HepG2 (cell line): Measurements from ENCODE around the gene ABHD15. TPM values are rescaled to one million over a fixed set of nuclear protein-coding genes. Genes with fewer than 3 reads are reported as not detected.

ENCODE experiments used
- EHMT2 ChIP-seq: fragments of 200-600 bp; sonication (generic); IDR thresholded peaks from 2 replicates; pipeline ENCODE4 v1.7.0; 2017; ENCODE audit warnings: antibody characterized with exemption, low read depth, low read length, borderline replicate concordance
- JUND ChIP-seq: sonication (generic); formaldehyde crosslinking; IDR thresholded peaks from 2 replicates; pipeline ENCODE4 v1.8.0; 2022; ENCODE audit warnings: mild to moderate bottlenecking, missing genetic modification reagents
- KLF11 ChIP-seq: IDR thresholded peaks from 2 replicates; pipeline ENCODE4 v1.6.1; 2016; ENCODE audit warnings: missing compliant biosample characterization
- KLF12 ChIP-seq: sonication (generic); formaldehyde crosslinking; IDR thresholded peaks from 2 replicates; pipeline ENCODE4 v1.4.0; 2020; ENCODE audit warnings: missing genetic modification reagents, borderline replicate concordance
- NCOA2 ChIP-seq: sonication (generic); formaldehyde crosslinking; IDR thresholded peaks from 2 replicates; pipeline ENCODE4 v1.8.0; 2022; ENCODE audit warnings: inconsistent platforms
- RARA ChIP-seq: IDR thresholded peaks from 2 replicates; pipeline ENCODE4 v1.6.1; 2016; ENCODE audit warnings: missing genetic modification reagents, missing compliant biosample characterization
- SIX1 ChIP-seq: sonication (generic); formaldehyde crosslinking; IDR thresholded peaks from 2 replicates; pipeline ENCODE4 v1.4.0; 2020; ENCODE audit warnings: missing genetic modification reagents, borderline replicate concordance
- TBX2 ChIP-seq: sonication (generic); formaldehyde crosslinking; IDR thresholded peaks from 2 replicates; pipeline ENCODE4 v1.5.0; 2020; ENCODE audit warnings: missing genetic modification reagents, mild to moderate bottlenecking, borderline replicate concordance
- ZFP41 ChIP-seq: sonication (generic); formaldehyde crosslinking; IDR thresholded peaks from 2 replicates; pipeline ENCODE4 v1.4.0; 2020; ENCODE audit warnings: mild to moderate bottlenecking, missing genetic modification reagents, borderline replicate concordance
- ZKSCAN1 ChIP-seq: fragments of 150-350 bp; IDR thresholded peaks from 2 replicates; pipeline ENCODE4 v1.6.1; 2014; ENCODE audit warnings: low read length
- ZNF780A ChIP-seq: sonication (generic); formaldehyde crosslinking; IDR thresholded peaks from 2 replicates; pipeline ENCODE4 v1.8.0; 2022; ENCODE audit warnings: mild to moderate bottlenecking, missing genetic modification reagents, moderate library complexity
- ZSCAN21 ChIP-seq: sonication (generic); formaldehyde crosslinking; IDR thresholded peaks from 2 replicates; pipeline ENCODE4 v1.8.0; 2022; ENCODE audit warnings: mild to moderate bottlenecking, missing genetic modification reagents, moderate library complexity, borderline replicate concordance
- polyA plus RNA-seq, 8 experiments: library from polyadenylated mRNA; depleted of rRNA in 3 of 8; stranded (reverse) in 7 of 8; unstranded in 1 of 8; fragments of >200 nt; fragmentation: Illumina TruSeq in 4 of 8; extraction: Trizol in 4 of 8; gene quantifications; 2 replicates each; pipeline versions ENCODE4 v1.2.1 to v1.2.3, GENCODE V29; 2011 to 2016; ENCODE audit warnings: low read depth in 4 of 8, missing spikeins in 1 of 8, mixed read lengths in 1 of 8; ENCODE audit not compliant: insufficient read depth in 1 of 8
- total RNA-seq, 5 experiments: library from RNA; depleted of rRNA; stranded (reverse); fragments of >200 nt; fragmentation: Illumina TruSeq; extraction: Trizol; gene quantifications; 2 replicates each; pipeline ENCODE4 v1.2.3, GENCODE V29; 2016; ENCODE audit warnings: low read depth in 1 of 5
- TF ChIP-seq, protein P1 (sequence below): fragments of 450-650 bp; IDR thresholded peaks from 2 replicates; pipeline ENCODE4 v1.6.1; 2016
- TF ChIP-seq, protein P2 (sequence below): sonication (generic); formaldehyde crosslinking; IDR thresholded peaks from 2 replicates; pipeline ENCODE4 v1.5.0; 2020; ENCODE audit warnings: missing genetic modification reagents, mild to moderate bottlenecking, borderline replicate concordance
- TF ChIP-seq, protein P3 (sequence below): sonication (generic); formaldehyde crosslinking; IDR thresholded peaks from 2 replicates; pipeline ENCODE4 v1.9.0; 2022; ENCODE audit warnings: missing genetic modification reagents, mild to moderate bottlenecking, borderline replicate concordance
- TF ChIP-seq, protein P4 (sequence below): sonication (generic); formaldehyde crosslinking; IDR thresholded peaks from 2 replicates; pipeline ENCODE4 v1.4.0; 2020; ENCODE audit warnings: missing genetic modification reagents, borderline replicate concordance
- TF ChIP-seq, protein P5 (sequence below): sonication (generic); formaldehyde crosslinking; IDR thresholded peaks from 2 replicates; pipeline ENCODE4 v1.4.0; 2020; ENCODE audit warnings: mild to moderate bottlenecking, missing genetic modification reagents

The ABHD15 gene
- total and polyA plus RNA-seq, 2 of the 13 experiments (the other 11 are each of a cell fraction or from before 2014, with no cell fraction given), result 2.4 to 7.7 TPM

DNA sequence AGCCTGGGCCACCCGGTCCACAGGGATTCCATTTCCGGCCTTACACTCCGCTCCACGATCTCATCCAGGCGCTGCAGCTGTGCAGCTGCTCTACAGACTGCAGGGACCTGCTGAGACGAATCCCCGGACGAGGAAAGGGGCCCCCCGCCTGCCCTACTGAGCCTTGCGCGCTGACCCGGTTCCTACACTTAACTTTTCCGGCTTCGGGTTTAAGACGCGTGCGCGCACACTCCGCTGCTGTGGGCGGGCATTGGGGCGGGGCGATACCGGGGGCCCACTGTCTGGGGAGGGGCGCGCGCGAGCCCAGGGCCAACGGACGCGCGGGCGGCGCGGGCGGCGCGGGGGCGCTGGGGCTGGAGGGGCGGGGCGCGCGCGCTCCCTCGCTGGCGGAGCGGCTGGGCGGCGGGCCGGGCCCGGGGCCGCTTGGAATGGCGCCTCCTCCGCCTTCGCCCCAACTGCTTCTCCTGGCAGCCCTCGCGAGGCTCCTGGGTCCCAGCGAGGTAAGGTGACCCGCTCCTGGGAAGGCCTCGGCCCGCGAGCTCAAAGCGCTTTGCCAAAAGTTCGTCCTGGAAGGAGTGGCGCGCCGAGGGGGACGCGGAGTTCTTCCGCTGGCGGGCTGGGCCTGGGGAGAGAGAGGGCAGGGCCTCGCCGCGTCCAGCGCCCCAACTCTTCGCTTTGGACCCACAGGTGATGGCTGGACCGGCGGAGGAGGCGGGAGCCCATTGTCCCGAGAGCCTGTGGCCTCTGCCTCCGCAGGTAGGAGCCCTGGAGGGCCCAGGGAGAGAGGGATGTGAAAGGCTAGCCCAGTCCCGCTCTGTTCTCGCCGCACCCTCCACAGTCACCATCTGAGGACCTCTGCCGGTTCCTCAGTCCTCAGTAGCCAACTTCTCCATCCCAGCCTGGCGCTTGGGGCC is 1.8 kb upstream of the ABHD15 start, which contains the start of gene TP53I13 (continued):
- TF ChIP-seq, protein P1, sequence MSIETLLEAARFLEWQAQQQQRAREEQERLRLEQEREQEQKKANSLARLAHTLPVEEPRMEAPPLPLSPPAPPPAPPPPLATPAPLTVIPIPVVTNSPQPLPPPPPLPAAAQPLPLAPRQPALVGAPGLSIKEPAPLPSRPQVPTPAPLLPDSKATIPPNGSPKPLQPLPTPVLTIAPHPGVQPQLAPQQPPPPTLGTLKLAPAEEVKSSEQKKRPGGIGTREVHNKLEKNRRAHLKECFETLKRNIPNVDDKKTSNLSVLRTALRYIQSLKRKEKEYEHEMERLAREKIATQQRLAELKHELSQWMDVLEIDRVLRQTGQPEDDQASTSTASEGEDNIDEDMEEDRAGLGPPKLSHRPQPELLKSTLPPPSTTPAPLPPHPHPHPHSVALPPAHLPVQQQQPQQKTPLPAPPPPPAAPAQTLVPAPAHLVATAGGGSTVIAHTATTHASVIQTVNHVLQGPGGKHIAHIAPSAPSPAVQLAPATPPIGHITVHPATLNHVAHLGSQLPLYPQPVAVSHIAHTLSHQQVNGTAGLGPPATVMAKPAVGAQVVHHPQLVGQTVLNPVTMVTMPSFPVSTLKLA, result no peak
- TF ChIP-seq ZNF780A (CRISPR knock-in tag) (no peak; the same call in 1 of the 2 replicates), JUND (CRISPR knock-in tag) (no peak), TBX2 (CRISPR knock-in tag) (peak; percentile 35; the same call in 1 of the 2 replicates), KLF11 (CRISPR knock-in tag) (0 out of 2 replicates have a peak, but pooled peaks have one; percentile 46), ZFP41 (CRISPR knock-in tag) (no peak), EHMT2 (no peak), SIX1 (no peak), ZKSCAN1 (no peak), ZSCAN21 (CRISPR knock-in tag) (peak; percentile 72; the same call in 1 of the 2 replicates), NCOA2 (CRISPR knock-in tag) (no peak), RARA (CRISPR knock-in tag) (no peak), KLF12 (CRISPR knock-in tag) (peak; percentile 74; the same call in 1 of the 2 replicates)
- TF ChIP-seq, protein P2, sequence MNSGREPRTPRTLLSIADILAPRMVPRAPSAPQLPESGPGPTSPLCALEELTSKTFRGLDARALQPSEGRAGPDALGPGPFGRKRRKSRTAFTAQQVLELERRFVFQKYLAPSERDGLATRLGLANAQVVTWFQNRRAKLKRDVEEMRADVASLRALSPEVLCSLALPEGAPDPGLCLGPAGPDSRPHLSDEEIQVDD, result 0 out of 2 replicates have a peak, but pooled peaks have one; percentile 19
- TF ChIP-seq, protein P3, sequence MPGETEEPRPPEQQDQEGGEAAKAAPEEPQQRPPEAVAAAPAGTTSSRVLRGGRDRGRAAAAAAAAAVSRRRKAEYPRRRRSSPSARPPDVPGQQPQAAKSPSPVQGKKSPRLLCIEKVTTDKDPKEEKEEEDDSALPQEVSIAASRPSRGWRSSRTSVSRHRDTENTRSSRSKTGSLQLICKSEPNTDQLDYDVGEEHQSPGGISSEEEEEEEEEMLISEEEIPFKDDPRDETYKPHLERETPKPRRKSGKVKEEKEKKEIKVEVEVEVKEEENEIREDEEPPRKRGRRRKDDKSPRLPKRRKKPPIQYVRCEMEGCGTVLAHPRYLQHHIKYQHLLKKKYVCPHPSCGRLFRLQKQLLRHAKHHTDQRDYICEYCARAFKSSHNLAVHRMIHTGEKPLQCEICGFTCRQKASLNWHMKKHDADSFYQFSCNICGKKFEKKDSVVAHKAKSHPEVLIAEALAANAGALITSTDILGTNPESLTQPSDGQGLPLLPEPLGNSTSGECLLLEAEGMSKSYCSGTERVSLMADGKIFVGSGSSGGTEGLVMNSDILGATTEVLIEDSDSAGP (CRISPR knock-in tag), result peak; percentile 24; the same call in 1 of the 2 replicates
- TF ChIP-seq, protein P4, sequence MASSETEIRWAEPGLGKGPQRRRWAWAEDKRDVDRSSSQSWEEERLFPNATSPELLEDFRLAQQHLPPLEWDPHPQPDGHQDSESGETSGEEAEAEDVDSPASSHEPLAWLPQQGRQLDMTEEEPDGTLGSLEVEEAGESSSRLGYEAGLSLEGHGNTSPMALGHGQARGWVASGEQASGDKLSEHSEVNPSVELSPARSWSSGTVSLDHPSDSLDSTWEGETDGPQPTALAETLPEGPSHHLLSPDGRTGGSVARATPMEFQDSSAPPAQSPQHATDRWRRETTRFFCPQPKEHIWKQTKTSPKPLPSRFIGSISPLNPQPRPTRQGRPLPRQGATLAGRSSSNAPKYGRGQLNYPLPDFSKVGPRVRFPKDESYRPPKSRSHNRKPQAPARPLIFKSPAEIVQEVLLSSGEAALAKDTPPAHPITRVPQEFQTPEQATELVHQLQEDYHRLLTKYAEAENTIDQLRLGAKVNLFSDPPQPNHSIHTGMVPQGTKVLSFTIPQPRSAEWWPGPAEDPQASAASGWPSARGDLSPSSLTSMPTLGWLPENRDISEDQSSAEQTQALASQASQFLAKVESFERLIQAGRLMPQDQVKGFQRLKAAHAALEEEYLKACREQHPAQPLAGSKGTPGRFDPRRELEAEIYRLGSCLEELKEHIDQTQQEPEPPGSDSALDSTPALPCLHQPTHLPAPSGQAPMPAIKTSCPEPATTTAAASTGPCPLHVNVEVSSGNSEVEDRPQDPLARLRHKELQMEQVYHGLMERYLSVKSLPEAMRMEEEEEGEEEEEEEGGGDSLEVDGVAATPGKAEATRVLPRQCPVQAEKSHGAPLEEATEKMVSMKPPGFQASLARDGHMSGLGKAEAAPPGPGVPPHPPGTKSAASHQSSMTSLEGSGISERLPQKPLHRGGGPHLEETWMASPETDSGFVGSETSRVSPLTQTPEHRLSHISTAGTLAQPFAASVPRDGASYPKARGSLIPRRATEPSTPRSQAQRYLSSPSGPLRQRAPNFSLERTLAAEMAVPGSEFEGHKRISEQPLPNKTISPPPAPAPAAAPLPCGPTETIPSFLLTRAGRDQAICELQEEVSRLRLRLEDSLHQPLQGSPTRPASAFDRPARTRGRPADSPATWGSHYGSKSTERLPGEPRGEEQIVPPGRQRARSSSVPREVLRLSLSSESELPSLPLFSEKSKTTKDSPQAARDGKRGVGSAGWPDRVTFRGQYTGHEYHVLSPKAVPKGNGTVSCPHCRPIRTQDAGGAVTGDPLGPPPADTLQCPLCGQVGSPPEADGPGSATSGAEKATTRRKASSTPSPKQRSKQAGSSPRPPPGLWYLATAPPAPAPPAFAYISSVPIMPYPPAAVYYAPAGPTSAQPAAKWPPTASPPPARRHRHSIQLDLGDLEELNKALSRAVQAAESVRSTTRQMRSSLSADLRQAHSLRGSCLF (CRISPR knock-in tag), result no peak
- TF ChIP-seq, protein P5, sequence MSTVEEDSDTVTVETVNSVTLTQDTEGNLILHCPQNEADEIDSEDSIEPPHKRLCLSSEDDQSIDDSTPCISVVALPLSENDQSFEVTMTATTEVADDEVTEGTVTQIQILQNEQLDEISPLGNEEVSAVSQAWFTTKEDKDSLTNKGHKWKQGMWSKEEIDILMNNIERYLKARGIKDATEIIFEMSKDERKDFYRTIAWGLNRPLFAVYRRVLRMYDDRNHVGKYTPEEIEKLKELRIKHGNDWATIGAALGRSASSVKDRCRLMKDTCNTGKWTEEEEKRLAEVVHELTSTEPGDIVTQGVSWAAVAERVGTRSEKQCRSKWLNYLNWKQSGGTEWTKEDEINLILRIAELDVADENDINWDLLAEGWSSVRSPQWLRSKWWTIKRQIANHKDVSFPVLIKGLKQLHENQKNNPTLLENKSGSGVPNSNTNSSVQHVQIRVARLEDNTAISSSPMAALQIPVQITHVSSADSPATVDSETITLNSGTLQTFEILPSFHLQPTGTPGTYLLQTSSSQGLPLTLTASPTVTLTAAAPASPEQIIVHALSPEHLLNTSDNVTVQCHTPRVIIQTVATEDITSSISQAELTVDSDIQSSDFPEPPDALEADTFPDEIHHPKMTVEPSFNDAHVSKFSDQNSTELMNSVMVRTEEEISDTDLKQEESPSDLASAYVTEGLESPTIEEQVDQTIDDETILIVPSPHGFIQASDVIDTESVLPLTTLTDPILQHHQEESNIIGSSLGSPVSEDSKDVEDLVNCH (CRISPR knock-in tag), result no peak
